H1 (cell line): ENCODE results near the gene IRF5.

Source experiments
- ATF2 ChIP-seq: IDR thresholded peaks from 2 replicates; pipeline ENCODE4 v1.6.1; 2012; ENCODE audit warnings: low read length, inconsistent platforms
- ATF3 ChIP-seq: IDR thresholded peaks from 2 replicates; pipeline ENCODE4 v1.6.1; 2011; ENCODE audit warnings: low read depth, mild to moderate bottlenecking, low read length; ENCODE audit not compliant: insufficient read depth
- BCL11A ChIP-seq, 2 experiments: IDR thresholded peaks; one replicate each; pipeline ENCODE4 v1.6.1; 2011; ENCODE audit warnings: low read depth in 2 of 2, low read length in 2 of 2, mild to moderate bottlenecking in 2 of 2
- CEBPB ChIP-seq: IDR thresholded peaks from 2 replicates; pipeline ENCODE4 v1.6.1; 2012; ENCODE audit warnings: low read depth, low read length
- CTCF ChIP-seq, 3 experiments: IDR thresholded peaks; 1 replicate in 2 of 3; 2 replicates in 1 of 3; pipeline versions ENCODE4 v1.5.1 to v1.6.1; 2011; ENCODE audit warnings: low read length in 3 of 3, mild to moderate bottlenecking in 3 of 3, inconsistent platforms in 2 of 3, low read depth in 1 of 3, moderate library complexity in 1 of 3; ENCODE audit not compliant: insufficient read depth in 1 of 3; ENCODE audit errors: control extremely low read depth in 1 of 3
- EZH2 ChIP-seq: fragments of 200-600 bp; sonication (generic); IDR thresholded peaks from 2 replicates; pipeline ENCODE4 v1.7.1; 2012; ENCODE audit warnings: low read depth, mild to moderate bottlenecking, moderate library complexity, low read length, inconsistent platforms; ENCODE audit not compliant: severe bottlenecking
- POLR2A ChIP-seq, 2 experiments: IDR thresholded peaks; 1 replicate in 1 of 2; 2 replicates in 1 of 2; pipeline ENCODE4 v1.6.1; 2011; ENCODE audit warnings: low read depth in 2 of 2, low read length in 2 of 2, mild to moderate bottlenecking in 2 of 2; ENCODE audit errors: control extremely low read depth in 1 of 2
- RAD21 ChIP-seq, 2 experiments: IDR thresholded peaks in 1 of 2; conservative IDR thresholded peaks in 1 of 2; 2 replicates each; pipeline ENCODE4 v1.6.1; 2011; ENCODE audit warnings: low read depth in 2 of 2, low read length in 2 of 2, improper control_type of control experiment in 1 of 2, inconsistent platforms in 1 of 2, mild to moderate bottlenecking in 1 of 2, moderate library complexity in 1 of 2
- RNF2 ChIP-seq: fragments of 200-900, 300-1000 bp; sonication (generic); IDR thresholded peaks from 2 replicates; pipeline ENCODE4 v1.7.1; 2016; ENCODE audit warnings: borderline replicate concordance, low read depth, mild to moderate bottlenecking, antibody characterized with exemption, low read length; ENCODE audit not compliant: poor library complexity, severe bottlenecking; ENCODE audit errors: missing control alignments
- RXRA ChIP-seq: IDR thresholded peaks from 2 replicates; pipeline ENCODE4 v1.6.1; 2011; ENCODE audit warnings: low read depth, mild to moderate bottlenecking, low read length, moderate library complexity; ENCODE audit not compliant: insufficient read depth
- TCF12 ChIP-seq: IDR thresholded peaks from 2 replicates; pipeline ENCODE4 v1.6.1; 2011; ENCODE audit warnings: low read depth, mild to moderate bottlenecking, low read length

GRCh38 chr7:128962899-128963298 lies 25.2 kb downstream of the IRF5 start:
- no peak for TF ChIP-seq CTCF (IDR thresholded peaks at IDR 0.05; ENCODE audit: control extremely low read depth in 1 of 3, insufficient read depth in 1 of 3, low read depth in 1 of 3, low read length in 3 of 3)
- no peak for TF ChIP-seq ATF3
- TF ChIP-seq ATF2 = no peak
- no peak for TF ChIP-seq EZH2
- TF ChIP-seq BCL11A (IDR thresholded peaks at IDR 0.05; ENCODE audit: low read depth in 2 of 2, low read length in 2 of 2) = no peak
- no peak for TF ChIP-seq TCF12
- no peak for TF ChIP-seq RNF2
- TF ChIP-seq RXRA = no peak
- no peak for TF ChIP-seq RAD21 (IDR thresholded peaks at IDR 0.05 in 1 of 2, conservative IDR thresholded peaks at IDR 0.05 in 1 of 2; ENCODE audit: low read depth in 2 of 2, low read length in 2 of 2)
- TF ChIP-seq CEBPB = no peak
- TF ChIP-seq POLR2A (IDR thresholded peaks at IDR 0.05; ENCODE audit: control extremely low read depth in 1 of 2, low read depth in 2 of 2, low read length in 2 of 2) = no peak
